Nucleus accumbens (tissue), 56 donors: ENCODE measurements around the gene SETBP1.

Experiments used
- DNase-seq, 56 donors: peaks; one replicate each; lab custom pipeline; 2025; lab: John Stamatoyannopoulos, UW

Gene SETBP1

GRCh38 chr18:45044787-45045186 lies 364.1 kb downstream of the SETBP1 start:
- no peak for DNase-seq

DNA sequence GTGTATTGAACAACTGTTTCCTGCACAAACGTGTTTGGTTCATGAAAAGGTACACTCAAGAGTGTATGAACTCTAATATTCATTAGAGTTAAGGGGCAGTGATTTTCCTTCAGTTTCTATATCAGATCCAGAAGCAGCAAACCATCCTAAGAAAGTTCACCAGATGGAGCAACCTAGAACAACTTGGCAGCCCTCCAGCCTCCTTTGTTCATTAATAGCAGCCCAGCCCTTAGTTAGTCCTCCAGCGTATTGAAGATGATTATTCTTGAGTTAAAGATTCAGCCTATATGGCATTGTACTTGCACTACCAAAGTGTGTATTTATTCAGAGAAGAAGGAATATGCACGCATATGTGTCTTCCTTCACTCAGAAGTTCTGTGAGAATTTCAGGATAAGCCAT lies 365.5 kb downstream of the SETBP1 start:
- no peak for DNase-seq

DNA sequence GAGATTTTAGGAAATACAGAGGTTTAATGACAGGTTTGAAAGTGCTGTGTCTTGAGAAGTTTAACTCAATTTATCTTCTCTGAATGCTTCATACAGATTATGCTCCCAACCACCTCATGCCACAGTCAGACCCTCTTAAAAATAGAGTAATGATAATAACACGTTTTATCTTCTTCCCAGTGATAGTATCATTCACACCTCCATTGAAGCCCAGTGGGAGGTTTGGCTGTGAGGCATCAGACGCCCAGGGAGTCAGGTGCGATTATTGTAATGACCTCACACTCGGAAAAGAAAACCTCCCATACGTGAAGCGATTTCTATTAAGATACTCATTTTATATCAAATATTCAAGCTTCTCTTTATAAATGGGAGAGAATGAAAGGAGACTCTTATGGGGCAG lies 366.3 kb downstream of the SETBP1 start:
- DNase-seq, result no peak

- no peak for DNase-seq
Observed at GRCh38 chr18:45049578-45050319, 369.1 kb downstream of the SETBP1 start.

DNA sequence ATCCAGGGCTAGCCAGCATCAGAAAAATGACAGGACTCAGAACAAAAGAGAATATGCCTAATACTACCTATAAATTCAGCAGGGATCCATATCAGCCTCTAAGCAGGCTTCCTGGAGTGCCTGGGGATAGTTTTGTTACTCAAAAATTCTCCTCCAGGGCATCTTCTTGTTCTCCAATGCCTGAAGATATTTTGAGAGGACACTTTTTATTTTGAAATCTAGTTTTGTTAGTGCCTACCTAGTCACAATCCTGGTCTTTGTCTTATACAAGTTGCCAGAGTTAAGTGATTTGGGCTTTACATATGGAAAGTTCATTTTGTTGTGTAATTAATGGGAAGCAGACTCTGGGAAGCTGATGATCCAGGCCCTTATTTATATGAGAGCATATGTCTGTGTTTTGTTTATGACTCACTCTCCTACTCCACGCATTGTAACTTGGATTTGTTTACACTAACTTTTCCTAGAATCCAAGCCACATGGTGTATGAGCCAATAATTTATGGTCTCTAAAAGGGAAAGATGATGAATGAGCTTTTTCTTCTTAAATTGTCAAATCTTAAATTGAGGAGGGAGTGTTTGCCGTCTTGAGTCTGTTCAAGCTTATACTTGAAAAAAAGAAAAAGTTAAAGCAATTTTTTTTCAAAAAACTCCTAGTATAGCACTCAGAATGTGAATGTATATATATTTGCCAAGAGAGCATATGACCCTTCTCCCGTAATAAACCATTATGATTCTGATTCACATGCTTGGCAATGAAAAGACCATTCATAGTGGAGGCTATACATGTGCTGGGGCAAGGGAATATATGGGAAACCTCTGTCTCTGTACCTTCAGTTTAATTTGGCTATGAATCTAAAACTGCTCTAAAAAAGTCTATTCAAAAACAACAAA lies 370.3 kb downstream of the SETBP1 start:
- no peak for DNase-seq

- DNase-seq, result no peak
Observed at GRCh38 chr18:45054636-45055035, 373.9 kb downstream of the SETBP1 start.

DNA sequence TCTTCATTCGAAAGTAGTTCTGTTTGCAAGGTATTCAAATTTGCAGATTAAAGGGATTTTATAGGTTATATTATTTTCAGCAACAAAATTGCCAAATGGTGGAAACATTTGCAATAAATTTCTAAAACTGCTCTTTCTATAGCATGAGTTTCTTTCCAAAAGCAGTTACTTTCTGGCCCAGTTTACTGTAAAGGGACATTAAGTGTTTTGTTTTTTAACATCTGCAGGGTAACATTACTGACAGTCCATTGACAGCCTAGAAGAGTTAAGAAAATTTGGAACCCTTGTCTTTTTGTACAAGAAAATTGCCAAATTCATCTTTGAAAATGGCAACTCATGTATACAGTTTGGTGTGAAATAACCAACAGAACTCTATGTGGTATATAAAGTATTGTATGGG lies 375.1 kb downstream of the SETBP1 start:
- DNase-seq, result no peak

DNA sequence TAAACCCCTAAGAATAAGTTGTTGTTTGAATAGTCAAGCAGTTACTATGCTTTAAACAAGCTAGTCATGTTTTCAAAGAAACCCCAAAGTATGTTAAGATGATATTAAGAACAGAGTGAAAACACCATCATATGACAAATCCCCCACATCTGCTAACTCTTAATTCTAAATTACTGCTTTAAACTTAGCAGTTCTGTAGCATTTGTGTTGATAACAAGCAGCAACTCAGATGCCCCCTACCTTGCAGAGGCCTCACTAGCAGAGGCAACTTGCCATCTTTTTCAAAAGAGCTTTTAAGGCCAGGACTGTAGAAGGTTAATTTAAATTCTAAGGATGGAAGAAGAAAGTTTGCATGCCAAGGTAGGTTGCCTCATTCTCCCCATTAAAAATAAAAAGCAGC lies 376.2 kb downstream of the SETBP1 start:
- no peak for DNase-seq

- no peak for DNase-seq
Observed at GRCh38 chr18:45057955-45058600, 377.4 kb downstream of the SETBP1 start.

DNA sequence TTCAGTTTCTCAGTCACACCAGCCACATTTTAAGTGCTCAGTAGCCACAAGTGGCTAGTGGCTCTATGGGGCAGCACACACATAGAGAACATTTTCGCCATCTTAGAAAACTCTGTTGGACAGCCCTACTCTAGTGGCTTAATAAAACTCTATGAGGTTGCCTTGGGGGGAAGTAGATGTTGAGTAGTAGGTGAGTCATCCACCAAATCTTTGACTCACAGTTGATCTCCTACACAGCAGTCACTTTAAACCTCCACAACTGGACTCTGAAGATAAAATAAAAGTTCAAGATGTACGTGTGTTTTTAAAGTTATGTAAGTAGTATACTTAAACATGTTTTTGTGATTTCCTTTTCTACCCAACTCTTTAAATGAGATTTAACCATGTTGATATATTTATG lies 379.0 kb downstream of the SETBP1 start:
- DNase-seq, result no peak

DNA sequence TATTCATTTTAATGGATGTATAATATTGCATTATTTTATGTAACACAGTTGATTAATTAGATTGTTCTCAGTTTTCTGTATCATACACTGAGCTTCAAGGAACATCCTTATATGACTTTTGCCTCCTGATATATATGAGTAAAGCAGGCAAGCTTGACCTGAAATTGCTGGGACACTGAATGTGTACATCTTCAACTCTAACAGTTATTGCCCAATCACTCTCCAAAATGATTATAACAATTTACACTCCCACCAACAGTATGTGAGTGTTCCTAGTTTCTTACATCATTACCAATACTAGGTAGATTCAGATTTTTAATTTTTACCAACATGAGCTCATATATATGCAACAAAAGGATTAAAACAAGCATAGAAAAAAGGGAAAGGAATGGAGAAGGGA lies 379.4 kb downstream of the SETBP1 start:
- DNase-seq, result no peak

- no peak for DNase-seq
Observed at GRCh38 chr18:45061359-45061758, 380.7 kb downstream of the SETBP1 start.

- DNase-seq, result no peak
Observed at GRCh38 chr18:45063246-45064038, 382.8 kb downstream of the SETBP1 start.

GRCh38 chr18:45066210-45066609 lies 385.5 kb downstream of the SETBP1 start:
- DNase-seq, result no peak

DNA sequence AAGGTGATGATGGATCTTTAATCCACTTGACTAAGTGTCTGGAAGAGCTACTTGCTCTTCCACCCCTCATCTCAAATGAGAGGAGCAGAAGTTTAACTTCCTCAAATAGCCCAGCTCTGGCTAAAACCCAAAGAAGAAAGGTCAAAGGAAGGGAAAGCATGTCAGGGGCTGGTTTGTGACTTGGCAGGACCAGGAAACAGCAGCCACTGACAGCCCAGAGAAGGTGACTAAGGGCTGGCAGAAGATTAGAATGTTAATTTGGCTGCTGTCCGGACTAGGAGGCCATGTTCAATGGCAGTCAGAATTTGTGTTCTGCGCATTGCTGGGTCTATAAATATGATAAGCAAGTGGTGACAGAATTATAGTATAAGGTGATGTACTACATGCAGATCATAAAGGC lies 386.2 kb downstream of the SETBP1 start:
- no peak for DNase-seq

DNA sequence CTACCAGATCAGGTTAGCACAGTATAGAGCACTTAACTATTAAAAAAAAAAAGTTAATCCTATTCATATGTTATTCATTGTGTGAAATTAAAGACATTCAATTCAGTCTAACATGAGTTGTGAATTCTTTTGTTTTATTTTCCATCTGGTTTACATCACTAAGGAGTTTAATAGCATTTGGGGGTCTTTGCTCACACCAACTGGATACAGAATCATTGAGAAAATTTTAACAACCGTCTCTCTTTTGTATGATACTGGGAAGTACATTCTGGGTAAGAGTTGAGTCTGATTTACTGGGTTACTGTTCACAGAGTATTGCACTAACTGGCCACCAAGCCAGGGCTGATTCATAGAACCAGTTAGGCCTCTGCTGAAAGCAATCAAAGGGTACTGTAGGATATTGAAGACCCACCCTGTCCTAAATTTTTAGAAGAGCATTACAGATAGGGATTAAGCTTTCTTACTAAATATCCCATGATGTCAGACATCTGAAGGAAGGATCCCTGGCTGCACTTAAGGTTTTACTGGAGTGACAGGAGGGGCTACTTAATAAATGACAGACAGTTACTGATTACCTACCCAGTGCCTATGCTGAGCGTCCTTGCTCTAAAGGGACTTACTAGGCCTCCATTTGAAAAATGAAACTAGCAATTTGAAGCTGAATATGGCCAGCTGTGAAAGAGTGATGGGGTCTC lies 387.9 kb downstream of the SETBP1 start:
- DNase-seq, result no peak

DNA sequence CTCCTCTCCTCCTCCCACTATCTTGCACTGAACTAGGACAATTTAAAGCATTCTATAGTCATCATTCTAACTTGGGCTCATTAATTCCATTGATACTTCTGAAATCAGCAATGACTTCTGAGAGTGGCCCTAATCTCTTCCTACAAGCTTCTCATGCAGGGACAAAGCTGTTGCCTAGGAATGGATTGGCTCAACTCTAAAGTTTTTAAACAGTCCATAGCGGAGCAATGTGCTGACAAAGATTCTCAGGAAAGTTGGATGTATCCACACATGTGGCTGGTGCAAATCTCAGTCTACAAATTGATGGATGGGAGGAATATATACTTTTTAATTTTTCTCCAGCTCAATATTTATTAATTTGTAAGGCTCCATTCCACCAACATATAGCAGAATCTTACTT lies 388.9 kb downstream of the SETBP1 start:
- no peak for DNase-seq

GRCh38 chr18:45071956-45072355 lies 391.3 kb downstream of the SETBP1 start:
- DNase-seq, result no peak

DNA sequence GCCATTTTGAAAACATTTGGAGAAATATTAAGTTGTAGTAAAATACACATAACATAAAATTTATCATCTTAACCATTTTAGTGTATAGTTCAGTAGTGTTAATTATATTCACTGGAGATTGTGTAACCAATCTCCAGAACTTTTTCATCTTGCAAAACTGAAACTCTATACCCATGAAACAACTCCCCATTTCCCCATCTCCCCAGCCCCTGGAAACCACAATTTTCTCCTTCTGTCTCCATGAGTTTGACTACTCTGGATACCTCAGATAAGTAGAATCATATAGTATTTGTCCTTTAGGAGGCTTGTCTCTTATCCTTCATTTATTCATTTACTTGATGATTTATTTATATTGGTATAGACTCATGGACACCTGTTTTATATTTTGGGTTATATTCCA lies 392.9 kb downstream of the SETBP1 start:
- no peak for DNase-seq

DNA sequence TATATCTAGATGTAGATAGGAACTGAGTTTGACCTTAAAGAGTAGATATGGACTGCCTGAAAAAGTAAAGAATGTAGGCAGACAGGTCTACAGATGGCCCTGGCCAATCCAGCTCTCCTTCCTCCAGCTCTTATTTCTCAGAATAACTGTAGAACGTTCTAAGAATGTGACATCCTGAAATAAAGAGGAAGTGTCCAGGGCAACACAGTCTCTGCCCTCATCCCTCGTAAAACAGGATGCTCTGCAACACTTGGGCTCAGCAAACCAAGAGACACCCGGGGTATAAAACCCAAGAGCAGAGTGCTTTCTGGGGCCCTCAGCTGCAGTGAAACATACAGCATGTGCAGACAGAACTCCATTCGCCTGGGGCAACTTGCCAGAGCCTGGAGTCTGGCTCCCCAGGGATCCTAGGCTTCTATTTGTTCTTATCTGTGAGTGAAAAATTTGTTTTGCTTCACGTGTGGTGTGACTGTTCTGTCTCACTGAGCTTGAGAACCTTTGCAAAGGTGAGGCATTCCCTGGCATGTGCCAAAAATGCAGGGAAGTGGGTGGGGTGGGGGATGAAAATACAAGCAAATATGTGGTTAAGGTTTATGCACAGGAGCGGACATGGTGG lies 401.0 kb downstream of the SETBP1 start:
- no peak for DNase-seq
